Stimulated activated CD4-positive, alpha-beta T cell treated with anti-CD3 and anti-CD28 coated beads, Interleukin-15, amount 100 ng/mL, for 48 hours (primary cell): ENCODE results near the gene SEC23B.
A peak's percentile ranks its signal among the peaks of the same experiment; 100 is the strongest.

Source experiments
- DNase-seq, 2 donors: peaks; one replicate each; pipeline ENCODE4 v3.0.0-alpha.2; 2020; ENCODE audit warnings: low read depth in 2 of 2

Gene SEC23B

DNA sequence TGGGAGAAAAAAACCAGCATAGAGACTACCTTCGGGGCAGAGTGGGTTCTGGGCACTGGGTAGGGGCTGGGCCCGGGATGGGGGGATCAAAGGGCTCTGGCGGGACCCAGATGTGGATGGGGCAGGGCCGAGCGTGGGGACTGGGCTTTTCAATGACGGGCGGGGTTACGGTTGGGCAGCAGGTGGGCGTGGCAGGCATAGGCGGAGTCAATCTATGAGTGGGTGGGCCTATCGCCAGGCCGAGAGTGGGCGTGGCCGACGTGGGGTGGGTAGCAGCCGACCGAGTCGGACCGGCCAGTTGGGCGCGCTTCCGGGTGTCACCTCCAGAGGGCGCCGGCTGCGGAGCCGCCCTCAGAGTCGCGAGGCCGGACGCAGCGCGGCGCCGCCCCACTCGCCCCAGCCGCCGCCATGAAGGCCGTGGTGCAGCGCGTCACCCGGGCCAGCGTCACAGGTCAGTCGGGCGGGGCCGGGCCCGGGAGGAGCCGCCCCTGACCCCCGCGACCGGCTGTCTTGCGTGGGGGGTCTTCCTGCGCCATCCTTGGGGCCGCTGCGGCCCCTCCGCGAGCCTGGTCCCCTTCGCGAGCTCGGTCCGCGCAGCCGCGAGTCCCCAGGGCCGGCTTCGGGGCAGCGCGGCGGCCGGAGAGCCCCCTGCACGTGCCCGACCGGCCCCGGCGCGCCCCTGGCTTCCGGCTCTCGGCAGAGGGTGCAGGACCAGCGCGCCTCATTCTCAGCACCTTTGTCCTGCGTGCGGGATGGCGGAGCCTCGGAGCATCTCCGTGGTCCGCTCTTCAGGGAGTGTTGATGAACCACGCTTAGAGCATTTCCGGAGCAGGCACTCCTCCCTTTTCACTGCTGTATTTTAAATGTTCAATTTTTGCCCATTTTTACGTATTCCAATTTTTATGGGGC, 80.2 kb downstream of the SEC23B start, which contains the start of gene DTD1:
DTD1 (plus strand) TSS at position 390 of the 909 bp plus-strand sequence; CDS start at position 409, 19 bp downstream.
- peak; percentile 80 to 92 for DNase-seq

DNA sequence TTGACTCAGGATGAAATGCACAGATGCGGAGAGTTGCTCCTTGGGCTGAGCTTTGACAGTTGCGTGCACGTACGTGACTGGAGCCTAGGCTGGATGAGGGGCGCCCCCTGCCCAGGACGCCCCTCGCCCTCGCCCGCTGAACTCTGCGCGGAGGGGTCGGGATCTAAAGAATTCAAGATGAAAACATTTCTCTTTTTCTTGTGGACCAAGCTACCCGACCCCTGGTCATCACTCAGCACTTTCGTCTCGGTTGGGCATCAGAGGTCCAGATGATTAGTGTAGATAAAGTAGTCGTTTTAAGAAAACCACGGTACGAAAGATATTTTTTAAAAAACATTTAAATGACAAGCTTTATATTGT, 80.8 kb downstream of the SEC23B start:
- DNase-seq: no peak

DNA sequence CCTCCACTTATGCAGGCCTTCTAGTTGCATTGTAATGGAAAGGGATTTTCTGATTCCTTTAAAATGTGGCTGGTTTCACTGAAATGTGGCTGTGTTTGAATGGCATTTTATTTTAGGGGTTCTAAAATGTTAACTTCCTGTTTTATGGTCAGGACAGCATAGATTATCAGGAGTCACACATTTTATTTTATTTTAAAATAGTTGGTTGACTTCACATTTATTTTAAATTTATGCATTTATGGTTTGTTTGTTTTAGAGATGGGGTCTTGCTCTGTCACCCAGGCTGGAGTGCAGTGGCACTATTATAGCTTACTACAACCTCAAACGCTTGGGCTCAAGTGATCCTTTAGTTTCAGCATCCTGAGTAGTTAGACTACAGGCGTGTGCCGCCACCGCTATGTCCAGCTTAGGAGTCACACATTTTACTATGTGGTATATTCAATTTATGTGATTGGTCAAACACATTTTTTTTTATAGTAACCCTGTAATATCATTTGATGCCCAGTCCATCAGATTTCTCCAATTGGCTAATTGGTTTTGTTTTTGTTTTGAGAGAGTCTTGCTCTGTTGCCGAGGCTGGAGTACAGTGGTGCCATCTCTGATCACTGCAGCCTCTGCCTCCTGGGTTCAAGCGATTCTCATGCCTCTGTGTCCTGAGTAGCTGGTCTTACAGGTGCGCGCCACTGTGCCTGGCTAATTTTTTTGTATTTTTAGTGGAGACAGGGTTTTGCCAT, 82.4 kb downstream of the SEC23B start:
- DNase-seq: no peak

DNA sequence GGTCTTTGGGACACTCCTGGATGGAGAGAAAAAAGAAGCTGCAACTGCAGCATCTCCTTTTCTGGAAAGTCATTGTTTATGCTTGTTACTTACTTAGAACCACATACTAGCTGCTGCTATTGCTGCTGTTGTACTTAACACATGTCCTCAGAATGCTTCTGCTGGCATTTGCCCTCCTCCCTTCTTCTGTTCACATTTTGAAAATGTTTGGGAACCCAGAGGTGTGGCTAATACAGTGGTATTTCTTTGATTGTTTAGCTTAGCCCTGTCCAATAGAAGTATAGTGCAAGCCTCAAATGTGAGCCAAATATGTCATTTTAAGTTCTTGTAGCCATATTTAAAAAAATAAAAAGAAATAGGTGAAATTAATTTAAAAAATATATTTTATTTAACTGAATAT, 88.5 kb downstream of the SEC23B start:
- no peak for DNase-seq

DNA sequence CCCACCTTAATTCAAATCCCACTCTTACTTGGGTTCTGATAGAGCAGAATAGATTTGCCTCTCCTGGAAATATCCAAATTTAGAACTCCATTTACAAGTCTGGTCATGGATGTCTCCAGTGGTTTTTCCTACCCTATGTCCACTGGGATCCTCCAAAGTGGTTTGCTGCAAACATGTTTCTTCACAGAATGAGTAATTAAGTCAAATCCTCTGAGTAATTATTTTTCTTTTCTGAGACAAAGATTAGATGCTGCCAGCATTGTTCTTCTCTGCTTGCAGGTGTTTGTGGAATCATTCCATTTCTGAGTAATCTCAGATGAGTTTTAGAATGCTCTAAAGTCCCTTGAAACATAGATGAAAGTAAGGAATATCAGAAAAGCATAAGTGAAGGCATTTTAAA, 102.0 kb downstream of the SEC23B start:
- no peak for DNase-seq
